ENCODE data around the gene ARMC9. TPM values are rescaled to one million over a fixed set of nuclear protein-coding genes. Genes with fewer than 3 reads are reported as not detected.
A peak's percentile ranks its signal among the peaks of the same experiment; 100 is the strongest.

Gene ARMC9
- total and polyA plus RNA-seq, 8 donors, result 11.4 to 40.6 (median 13.9) TPM

DNA sequence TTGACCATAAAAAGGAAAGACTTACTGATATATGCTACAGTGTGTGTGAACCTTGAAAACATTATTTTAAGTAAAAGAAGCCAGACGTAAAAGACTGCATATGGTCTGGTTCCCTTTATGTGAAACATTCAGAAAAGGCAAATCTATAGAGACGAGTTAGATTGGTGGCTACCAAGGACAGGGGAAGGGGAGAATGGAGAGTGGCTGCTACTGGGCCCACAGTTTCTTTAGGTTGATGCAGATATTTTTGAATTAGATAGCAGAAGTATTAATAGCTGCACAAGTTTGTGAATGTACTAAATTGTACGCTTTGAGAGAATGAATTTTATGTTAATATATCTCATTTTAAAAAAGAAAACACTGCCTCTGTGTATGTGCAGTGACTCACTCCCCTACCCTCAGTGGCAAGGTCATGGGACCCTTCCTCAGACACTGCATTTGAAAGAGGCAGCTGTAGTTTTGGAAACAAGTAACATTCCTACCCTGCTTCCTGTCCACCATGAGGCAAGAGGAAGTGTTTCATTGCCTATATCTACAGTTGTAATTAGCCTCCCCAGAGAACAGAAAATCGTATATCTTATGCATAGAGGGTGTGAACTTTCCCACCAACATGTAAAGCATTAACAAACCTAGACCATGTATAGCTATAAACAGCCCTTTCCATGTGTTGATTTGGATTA lies 29.8 kb upstream of the ARMC9 start:
- TF ChIP-seq, protein P1, sequence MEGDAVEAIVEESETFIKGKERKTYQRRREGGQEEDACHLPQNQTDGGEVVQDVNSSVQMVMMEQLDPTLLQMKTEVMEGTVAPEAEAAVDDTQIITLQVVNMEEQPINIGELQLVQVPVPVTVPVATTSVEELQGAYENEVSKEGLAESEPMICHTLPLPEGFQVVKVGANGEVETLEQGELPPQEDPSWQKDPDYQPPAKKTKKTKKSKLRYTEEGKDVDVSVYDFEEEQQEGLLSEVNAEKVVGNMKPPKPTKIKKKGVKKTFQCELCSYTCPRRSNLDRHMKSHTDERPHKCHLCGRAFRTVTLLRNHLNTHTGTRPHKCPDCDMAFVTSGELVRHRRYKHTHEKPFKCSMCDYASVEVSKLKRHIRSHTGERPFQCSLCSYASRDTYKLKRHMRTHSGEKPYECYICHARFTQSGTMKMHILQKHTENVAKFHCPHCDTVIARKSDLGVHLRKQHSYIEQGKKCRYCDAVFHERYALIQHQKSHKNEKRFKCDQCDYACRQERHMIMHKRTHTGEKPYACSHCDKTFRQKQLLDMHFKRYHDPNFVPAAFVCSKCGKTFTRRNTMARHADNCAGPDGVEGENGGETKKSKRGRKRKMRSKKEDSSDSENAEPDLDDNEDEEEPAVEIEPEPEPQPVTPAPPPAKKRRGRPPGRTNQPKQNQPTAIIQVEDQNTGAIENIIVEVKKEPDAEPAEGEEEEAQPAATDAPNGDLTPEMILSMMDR (IDR thresholded peaks at IDR 0.05), result no peak
- Histone ChIP-seq H3K27me3 (no peaks in the 10 kb centered on the region), H3K9me3 (no peaks in the 10 kb centered on the region), H3K4me3 (no peak overlapping the region), H3K36me3 (peaks cover 0 to 83% of the 10 kb centered on the region in 2 donors), H3K4me1 (peaks cover 0 to 8% of the 10 kb centered on the region in 2 donors), H3K27ac (peak overlapping the region in 1 of 2 donors; percentile 36)
- DNase-seq, result no peak
- intact Hi-C loops (cut with DNase I), result no loop called here
- ATAC-seq, result no peak

DNA sequence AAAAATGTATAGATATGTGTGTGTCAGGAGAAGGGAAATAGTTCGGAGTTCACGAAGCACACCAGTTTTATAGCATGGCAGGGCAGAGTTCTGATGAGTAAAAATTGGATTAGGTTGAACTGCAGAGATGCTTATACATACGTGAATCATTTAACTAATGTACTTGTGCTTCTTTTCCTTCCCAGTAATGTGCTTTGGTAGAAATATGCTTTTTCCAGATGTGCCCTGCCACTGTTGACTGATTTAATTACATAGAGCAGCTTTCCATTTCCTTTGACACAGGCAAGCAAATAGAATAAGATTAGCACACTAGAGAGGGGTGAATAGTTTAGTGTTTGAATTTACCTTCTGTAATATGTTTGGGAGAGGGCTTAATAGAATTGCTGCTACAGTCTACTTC lies 28.9 kb upstream of the ARMC9 start:
- H3K27me3 ChIP-seq, result no peaks in the 10 kb centered on the region
- no peak overlapping the region for H3K27ac ChIP-seq
- H3K4me1 ChIP-seq, result peaks cover 6 to 8% of the 10 kb centered on the region in 2 donors
- peaks cover 0 to 77% of the 10 kb centered on the region in 2 donors for H3K36me3 ChIP-seq
- no peak for DNase-seq
- TF ChIP-seq, protein P1 (IDR thresholded peaks at IDR 0.05), result no peak
- H3K9me3 ChIP-seq, result no peaks in the 10 kb centered on the region
- ATAC-seq, result no peak
- no peak overlapping the region for H3K4me3 ChIP-seq
- intact Hi-C loops (cut with DNase I), result no loop called here

DNA sequence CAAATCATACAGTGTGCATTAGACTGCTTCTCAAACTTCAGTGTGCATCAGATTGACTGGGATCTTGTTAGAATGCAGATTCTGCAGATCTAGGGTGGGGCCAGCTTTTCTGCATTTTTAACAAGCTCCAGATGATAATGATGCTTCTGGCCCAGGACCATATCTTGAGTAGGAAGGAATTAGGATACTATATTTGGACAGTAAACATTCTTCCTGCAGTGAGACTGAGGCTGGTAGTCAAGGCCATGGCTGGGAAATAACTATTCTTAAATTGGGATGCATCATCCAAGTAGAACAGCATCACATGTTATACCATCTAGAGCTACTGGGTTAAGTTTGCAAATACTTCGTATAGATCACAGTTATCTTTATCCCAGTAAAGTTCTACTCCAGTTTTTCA lies 28.4 kb upstream of the ARMC9 start:
- Histone ChIP-seq H3K27me3 (no peaks in the 10 kb centered on the region), H3K4me1 (peaks cover 6 to 8% of the 10 kb centered on the region in 2 donors), H3K9me3 (no peaks in the 10 kb centered on the region), H3K27ac (no peak overlapping the region), H3K36me3 (peaks cover 0 to 76% of the 10 kb centered on the region in 2 donors), H3K4me3 (no peak overlapping the region)
- intact Hi-C loops (cut with DNase I), result no loop called here
- TF ChIP-seq, protein P1 (IDR thresholded peaks at IDR 0.05), result no peak
- DNase-seq (no peak), ATAC-seq (peak; percentile 39)

DNA sequence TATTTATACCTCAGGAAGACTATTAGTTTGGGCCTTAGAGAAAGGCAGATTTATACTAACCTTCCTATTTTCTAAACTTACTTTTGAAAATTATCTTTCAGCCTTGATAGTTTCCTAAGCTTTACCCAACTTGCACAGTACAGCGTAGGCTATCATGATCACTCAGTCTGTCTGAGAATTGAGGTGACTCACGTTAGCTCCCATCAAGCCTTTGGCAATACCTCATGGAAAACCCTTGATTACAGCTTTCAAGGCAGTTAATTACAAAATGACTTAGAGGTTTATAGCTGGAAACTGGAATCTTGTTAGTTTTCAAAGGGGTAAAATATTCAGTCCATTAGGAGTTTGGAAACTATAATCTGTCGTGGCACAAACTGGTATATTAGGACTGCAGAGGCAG lies 26.4 kb upstream of the ARMC9 start:
- intact Hi-C loops (cut with DNase I), result no loop called here
- Histone ChIP-seq H3K36me3 (peaks cover 0 to 68% of the 10 kb centered on the region in 2 donors), H3K27ac (no peak overlapping the region), H3K4me3 (no peak overlapping the region), H3K27me3 (no peaks in the 10 kb centered on the region), H3K9me3 (no peaks in the 10 kb centered on the region), H3K4me1 (peaks cover 6 to 8% of the 10 kb centered on the region in 2 donors)
- ATAC-seq (peak; percentile 39), DNase-seq (no peak)
- TF ChIP-seq, protein P1 (IDR thresholded peaks at IDR 0.05), result no peak

DNA sequence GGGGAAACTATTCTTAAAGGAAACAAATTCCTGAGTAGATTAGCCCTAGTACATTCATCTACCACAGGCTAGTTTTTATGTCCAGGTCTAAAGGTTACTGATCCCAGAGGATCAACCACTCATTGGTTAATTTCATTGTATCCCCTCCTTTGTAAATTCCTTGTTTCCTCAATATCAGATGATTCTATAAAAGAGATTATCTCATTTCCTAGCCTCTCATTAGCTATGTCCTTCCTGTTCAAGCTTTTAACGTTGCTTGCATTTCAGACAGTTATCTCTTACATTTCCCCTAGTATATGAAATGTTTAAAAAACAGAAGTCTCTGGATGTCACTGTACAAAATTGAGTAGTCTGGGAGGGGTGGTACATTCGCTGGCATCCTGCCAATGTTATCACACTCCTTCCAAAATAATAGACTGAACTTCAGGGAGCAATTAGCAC lies 24.2 kb upstream of the ARMC9 start:
- DNase-seq (no peak), ATAC-seq (no peak)
- intact Hi-C loops (cut with DNase I), result no loop called here
- TF ChIP-seq, protein P1 (IDR thresholded peaks at IDR 0.05), result no peak
- Histone ChIP-seq H3K4me3 (no peak overlapping the region), H3K9me3 (no peaks in the 10 kb centered on the region), H3K36me3 (peaks cover 0 to 57% of the 10 kb centered on the region in 2 donors), H3K4me1 (peaks cover 6 to 9% of the 10 kb centered on the region in 2 donors), H3K27me3 (no peaks in the 10 kb centered on the region), H3K27ac (no peak overlapping the region)
